Vagina (tissue), 2 donors: ENCODE data around the gene ZNF559.
"Not testable (repeated sequence)": the region's sequence is repeated elsewhere in the genome, so short reads cannot be mapped to it uniquely, and the experiment has no call there.

Source experiments
- CTCF ChIP-seq, 3 experiments: fragments of 450-650 bp in 2 of 3; fragments of 200-600 bp in 1 of 3; sonication (generic) in 1 of 3; IDR thresholded peaks; one replicate each; pipeline ENCODE4 v1.5.1; 2017 to 2019; ENCODE audit warnings: antibody characterized with exemption in 3 of 3, mild to moderate bottlenecking in 2 of 3, moderate library complexity in 2 of 3
- POLR2A ChIP-seq, 2 donors: fragments of 450-650 bp; IDR thresholded peaks; one replicate each; pipeline ENCODE4 v1.6.1; 2017; ENCODE audit warnings: antibody characterized with exemption in 2 of 2, mild to moderate bottlenecking in 2 of 2, moderate library complexity in 2 of 2

DNA sequence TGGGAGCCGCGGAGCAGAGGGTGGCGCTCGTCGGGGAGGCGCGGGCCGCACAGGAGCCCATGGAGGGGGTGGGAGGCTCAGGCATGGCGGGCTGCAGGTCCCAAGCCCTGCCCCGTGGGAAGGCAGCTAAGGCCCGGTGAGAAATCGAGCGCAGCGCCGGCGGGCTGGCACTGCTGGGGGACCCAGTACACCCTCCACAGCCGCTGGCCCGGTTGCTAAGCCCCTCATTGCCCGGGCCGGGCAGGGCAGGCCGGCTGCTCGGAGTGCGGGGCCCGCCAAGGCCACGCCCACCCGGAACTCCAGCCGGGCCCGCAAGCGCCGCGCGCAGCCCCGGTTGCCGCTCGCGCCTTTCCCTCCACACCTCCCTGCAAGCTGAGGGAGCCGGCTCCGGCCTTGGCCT is 40.5 kb upstream of the ZNF559 start:
- TF ChIP-seq CTCF, POLR2A (IDR thresholded peaks at IDR 0.05): not testable (repeated sequence)
